HG03565 (cell line): ENCODE data around the gene ATP9B.
"Not testable (repeated sequence)": the region's sequence is repeated elsewhere in the genome, so short reads cannot be mapped to it uniquely, and the experiment has no call there.

Experiments used
- ATAC-seq: cut with Tn5 transposase; IDR thresholded peaks from one replicate; pipeline ENCODE4 v1.9.1; 2021; ENCODE audit warnings: mild to moderate bottlenecking, moderate library complexity; ENCODE audit not compliant: unreplicated experiment

ATP9B gene

GRCh38 chr18:79135924-79136323 lies 66.7 kb downstream of the ATP9B start:
- ATAC-seq, result no peak

GRCh38 chr18:79136742-79137141 lies 67.5 kb downstream of the ATP9B start:
- ATAC-seq, result no peak

GRCh38 chr18:79139206-79139605 lies 70.0 kb downstream of the ATP9B start:
- no peak for ATAC-seq

GRCh38 chr18:79147014-79147413 lies 77.8 kb downstream of the ATP9B start:
- no peak for ATAC-seq

DNA sequence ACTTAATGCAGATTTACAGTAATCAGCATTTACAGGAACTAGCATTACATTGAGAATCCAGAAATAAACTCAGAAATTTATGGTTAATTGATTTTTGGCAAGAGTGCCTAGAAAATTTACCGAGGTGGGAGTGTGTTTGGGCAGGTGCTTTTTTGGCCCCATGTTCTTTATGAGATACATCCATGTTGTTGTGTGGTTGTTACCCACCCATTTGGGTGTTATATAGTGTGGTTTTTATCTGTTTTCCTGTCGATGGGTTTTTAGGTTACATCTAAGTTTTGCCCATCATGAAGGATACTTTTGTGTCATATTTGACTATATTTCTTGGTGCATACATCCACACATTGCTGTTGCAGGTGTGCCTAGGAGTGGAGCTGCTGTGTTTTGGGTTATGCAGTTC lies 82.0 kb downstream of the ATP9B start:
- ATAC-seq, result no peak

- ATAC-seq, result no peak
These were observed 87.1 kb downstream of the ATP9B start for GRCh38 chr18:79156327-79156726.

DNA sequence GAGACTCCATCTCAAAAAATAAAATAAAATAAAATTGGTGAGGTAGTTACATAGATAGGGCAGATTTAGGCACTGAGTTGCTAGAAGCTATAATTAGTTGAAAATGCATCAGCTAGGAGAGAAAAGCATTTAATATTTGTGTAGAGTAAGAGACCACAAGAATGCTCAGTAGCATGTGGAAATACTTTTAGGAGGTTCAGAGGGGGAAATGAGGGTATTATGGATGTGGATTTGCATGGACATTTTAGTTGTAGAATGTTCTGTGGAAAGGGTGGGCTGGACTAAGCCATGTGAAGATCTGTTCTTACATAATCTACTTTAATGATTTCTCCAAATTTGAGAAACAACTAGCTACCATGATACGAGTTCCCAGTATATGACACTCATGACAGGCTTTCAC lies 95.5 kb downstream of the ATP9B start:
- no peak for ATAC-seq

- ATAC-seq, result no peak
These were observed 97.5 kb downstream of the ATP9B start for GRCh38 chr18:79166702-79167101.

GRCh38 chr18:79167526-79168190 lies 98.5 kb downstream of the ATP9B start:
- ATAC-seq, result no peak

DNA sequence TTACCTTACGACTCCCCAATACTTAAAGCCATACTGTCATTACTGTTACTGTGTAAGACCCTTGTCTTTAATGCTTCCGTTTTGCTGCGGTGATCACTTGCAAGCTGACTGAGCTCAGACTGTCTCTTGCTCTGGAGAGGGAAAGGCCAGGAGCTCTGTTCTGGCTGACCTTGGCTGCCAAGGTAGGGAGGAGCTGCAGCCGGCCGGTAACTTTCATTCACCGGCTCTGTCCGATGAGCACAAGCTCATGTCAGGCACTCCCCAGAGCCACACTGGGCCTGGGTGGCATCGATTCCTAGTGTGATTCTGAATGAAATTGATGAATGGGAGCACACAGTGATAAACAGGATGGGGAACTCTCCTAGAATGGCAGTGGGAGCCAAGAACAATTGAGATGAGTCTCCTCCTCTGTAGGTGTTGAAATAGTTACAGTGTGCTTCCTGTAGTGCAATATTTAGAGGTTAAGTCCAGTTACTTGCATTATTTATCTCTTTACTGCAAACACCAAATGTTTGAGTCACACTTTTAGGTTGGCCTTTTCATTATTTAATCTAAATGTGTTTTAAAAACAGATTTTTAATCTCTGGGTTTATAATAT lies 100.9 kb downstream of the ATP9B start:
- ATAC-seq, result no peak

GRCh38 chr18:79172331-79172730 lies 103.1 kb downstream of the ATP9B start:
- ATAC-seq, result not testable (repeated sequence)

DNA sequence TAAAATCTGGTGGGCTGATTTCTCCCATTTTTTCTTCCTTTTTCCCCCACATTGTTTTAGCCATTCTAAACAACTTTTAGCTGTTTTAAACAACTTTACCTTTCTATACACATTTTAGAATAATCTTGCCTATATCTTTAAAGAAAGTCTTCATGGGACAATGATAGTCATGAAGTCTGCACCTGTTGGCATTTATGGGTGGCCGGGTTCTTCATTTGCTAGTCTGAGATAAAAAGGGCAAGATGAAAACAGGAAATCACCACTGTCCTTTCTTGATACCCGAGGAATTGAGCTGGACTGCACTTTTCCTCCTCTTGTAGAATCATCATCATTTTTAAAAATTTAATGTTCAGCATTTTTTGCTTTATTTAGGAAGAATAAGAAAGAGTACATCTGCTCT lies 104.5 kb downstream of the ATP9B start:
- ATAC-seq, result no peak

- ATAC-seq, result no peak
These were observed 108.9 kb downstream of the ATP9B start for GRCh38 chr18:79178113-79178531.

GRCh38 chr18:79182047-79182713 lies 113.0 kb downstream of the ATP9B start:
- ATAC-seq, result peak; percentile 57

DNA sequence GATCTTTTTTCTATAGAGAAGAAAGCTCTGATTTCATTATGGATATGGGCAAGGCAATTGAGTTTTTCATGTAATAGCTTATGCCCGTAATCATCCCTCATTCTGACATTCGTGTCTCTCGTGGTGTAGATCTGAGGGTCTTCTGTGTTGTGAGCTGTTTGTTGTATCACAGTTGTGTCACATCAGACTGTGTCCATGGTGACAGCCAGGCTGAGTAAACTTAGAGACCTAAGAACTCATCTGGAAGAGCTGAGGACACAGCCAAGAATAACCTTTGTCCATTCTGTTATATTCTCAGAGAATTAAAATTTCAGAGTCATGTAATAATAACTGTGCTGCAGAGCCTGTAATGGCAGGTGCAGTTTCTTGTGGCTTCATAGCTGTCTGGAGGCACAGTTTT lies 116.5 kb downstream of the ATP9B start:
- ATAC-seq, result no peak

DNA sequence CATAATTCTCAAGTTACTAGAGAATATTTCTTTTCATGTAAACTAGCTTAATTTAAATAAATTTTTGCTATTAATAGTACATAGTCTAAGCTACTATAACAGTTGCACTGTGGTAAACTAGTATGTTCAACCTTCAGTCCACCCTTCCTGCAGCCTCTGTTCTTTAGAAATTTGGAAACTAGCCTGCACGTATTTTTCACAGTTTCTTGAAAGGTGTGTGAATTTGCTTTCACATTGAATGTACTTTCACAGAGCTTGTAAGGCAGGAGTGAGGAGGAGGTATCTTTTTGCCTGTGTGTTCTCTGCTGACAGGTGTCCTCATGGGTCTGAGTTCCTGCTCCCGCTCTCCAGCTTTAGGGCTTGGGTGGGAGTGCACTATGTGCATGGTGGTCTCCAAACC lies 117.5 kb downstream of the ATP9B start:
- ATAC-seq, result peak; percentile 44

DNA sequence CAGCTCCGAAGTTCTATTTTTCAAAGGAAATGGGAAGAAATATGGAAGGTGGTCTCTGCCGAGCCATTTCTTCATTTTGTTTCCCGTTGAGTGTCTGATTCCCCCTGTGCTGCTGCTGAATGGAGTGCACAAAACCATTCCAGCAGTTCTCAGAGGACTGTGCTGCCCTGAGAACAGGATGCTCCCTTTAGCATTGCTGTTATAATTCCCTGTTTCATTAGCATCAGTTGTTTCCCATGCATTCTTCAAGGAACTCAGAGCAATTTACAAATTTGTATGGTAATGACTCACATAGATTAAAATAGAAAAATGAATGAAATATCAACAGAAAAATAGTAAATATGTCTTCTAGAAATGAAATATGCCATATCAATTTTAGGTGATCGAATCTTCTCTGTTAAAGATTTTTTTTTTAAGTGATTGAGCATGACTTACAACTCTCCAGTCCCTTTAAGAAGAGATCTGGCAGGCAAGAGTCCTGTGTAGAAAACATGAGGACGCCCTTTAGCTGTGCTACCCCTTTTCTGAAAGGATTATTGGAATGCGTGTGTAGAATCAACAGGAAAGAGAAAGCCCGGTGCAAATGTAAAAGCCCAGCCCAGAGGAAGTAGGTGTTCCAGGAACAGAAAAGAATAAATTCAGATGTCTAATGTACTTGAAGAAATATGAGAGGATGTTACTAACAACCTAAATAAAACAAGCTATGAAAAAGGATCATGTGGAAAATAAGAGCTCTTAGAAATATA lies 118.5 kb downstream of the ATP9B start:
- no peak for ATAC-seq

GRCh38 chr18:79191418-79191817 lies 122.2 kb downstream of the ATP9B start:
- no peak for ATAC-seq

DNA sequence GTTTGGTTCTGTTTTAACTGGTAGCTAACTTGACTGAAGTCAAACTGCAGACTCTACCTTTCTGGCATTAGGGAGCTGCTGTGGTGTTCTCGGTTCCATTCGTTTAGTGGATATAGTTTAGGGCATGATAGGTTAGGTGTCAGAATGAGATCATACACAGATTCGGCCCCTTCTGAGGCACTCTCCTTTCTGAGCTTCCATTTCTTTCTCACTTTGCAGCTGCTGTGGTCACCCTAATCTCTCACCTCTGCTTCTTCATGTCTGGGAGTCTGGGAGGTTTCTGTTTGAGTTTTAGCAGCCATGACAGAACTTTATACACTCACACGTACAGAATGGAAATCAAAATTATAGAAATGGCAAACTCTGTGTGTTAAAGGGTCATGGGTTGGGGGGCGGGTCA lies 122.8 kb downstream of the ATP9B start:
- ATAC-seq, result no peak

DNA sequence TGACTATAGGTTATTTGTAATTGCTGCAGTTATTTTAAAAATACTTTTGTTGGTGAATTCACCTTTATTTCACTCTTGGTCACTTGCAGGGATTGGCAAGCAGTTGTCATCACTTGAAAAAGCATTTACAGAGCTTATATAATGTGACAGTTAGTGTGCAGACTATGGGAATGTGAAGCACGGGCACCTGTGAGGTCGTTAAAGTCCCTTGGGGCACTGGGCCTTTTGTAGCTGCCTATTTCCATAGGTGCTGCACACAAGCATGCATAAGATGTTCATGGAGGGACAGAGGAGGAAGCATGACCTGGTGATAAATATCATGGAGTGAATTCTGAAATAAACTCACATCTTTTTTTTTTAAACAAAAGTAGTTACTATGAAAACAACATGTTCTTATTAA lies 124.6 kb downstream of the ATP9B start:
- ATAC-seq, result no peak
